Mesenchymal stem cell (in vitro differentiated cells and primary cell): Measurements from ENCODE around the gene PSTPIP1.
A peak's percentile ranks its signal among the peaks of the same experiment; 100 is the strongest.

Experiments used
- DNase-seq: peaks from one replicate; pipeline ENCODE4 v3.0.0-alpha.2; 2013
- H2AFZ ChIP-seq: one replicate; pipeline ENCODE4 v1.6.1; 2013; ENCODE audit warnings: low read depth, mild to moderate bottlenecking, control low read depth, inconsistent platforms, low read length, moderate library complexity
- H2AK5ac ChIP-seq: 2 replicates; pipeline ENCODE4 v1.6.1; 2013; ENCODE audit warnings: low read length, moderate library complexity, mild to moderate bottlenecking, inconsistent platforms; ENCODE audit not compliant: severe bottlenecking
- H2BK120ac ChIP-seq: one replicate; pipeline ENCODE4 v1.6.1; 2013; ENCODE audit warnings: low read depth, mild to moderate bottlenecking, inconsistent platforms, low read length, moderate library complexity
- H2BK12ac ChIP-seq, 2 experiments: one replicate each; pipeline ENCODE4 v1.6.1; 2013; ENCODE audit warnings: inconsistent platforms in 2 of 2, low read length in 2 of 2, mild to moderate bottlenecking in 2 of 2, moderate library complexity in 2 of 2, control low read depth in 1 of 2
- H2BK15ac ChIP-seq: one replicate; pipeline ENCODE4 v1.6.1; 2013; ENCODE audit warnings: mild to moderate bottlenecking, low read depth, inconsistent platforms; ENCODE audit not compliant: poor library complexity, severe bottlenecking
- H2BK5ac ChIP-seq: 2 replicates; pipeline ENCODE4 v1.6.1; 2013; ENCODE audit warnings: low read depth, mild to moderate bottlenecking, low read length, control low read depth, inconsistent platforms; ENCODE audit not compliant: poor library complexity, severe bottlenecking
- H3K14ac ChIP-seq, 2 experiments: one replicate each; pipeline ENCODE4 v1.6.1; 2013; ENCODE audit warnings: inconsistent platforms in 2 of 2, low read length in 2 of 2, control low read depth in 1 of 2, mild to moderate bottlenecking in 1 of 2, moderate library complexity in 1 of 2
- H3K18ac ChIP-seq, 2 experiments: one replicate each; pipeline ENCODE4 v1.6.1; 2013; ENCODE audit warnings: inconsistent platforms in 2 of 2, low read length in 2 of 2, control low read depth in 1 of 2, low read depth in 1 of 2, mild to moderate bottlenecking in 1 of 2
- H3K23ac ChIP-seq, 2 experiments: one replicate each; pipeline ENCODE4 v1.6.1; 2013; ENCODE audit warnings: inconsistent platforms in 2 of 2, low read length in 2 of 2, mild to moderate bottlenecking in 2 of 2, moderate library complexity in 2 of 2, control low read depth in 1 of 2
- H3K27ac ChIP-seq: 2 replicates; pipeline ENCODE4 v1.5.1; 2013; ENCODE audit warnings: mild to moderate bottlenecking, moderate library complexity, low read length, control low read depth, inconsistent platforms; ENCODE audit not compliant: poor library complexity, severe bottlenecking
- H3K27me3 ChIP-seq, 2 experiments: 2 replicates each; pipeline versions ENCODE4 v1.6.1 to v1.7.0; 2013; ENCODE audit warnings: low read length in 2 of 2, mild to moderate bottlenecking in 2 of 2, moderate library complexity in 2 of 2, control low read depth in 1 of 2, inconsistent platforms in 1 of 2; ENCODE audit not compliant: control insufficient read depth in 1 of 2, insufficient read depth in 1 of 2
- H3K36me3 ChIP-seq, 2 experiments: 2 replicates each; pipeline versions ENCODE4 v1.6.1 to v1.7.0; 2013; ENCODE audit warnings: low read length in 2 of 2, control low read depth in 1 of 2, inconsistent platforms in 1 of 2, low read depth in 1 of 2, mild to moderate bottlenecking in 1 of 2; ENCODE audit not compliant: insufficient read depth in 2 of 2, control insufficient read depth in 1 of 2
- H3K4ac ChIP-seq, 2 experiments: one replicate each; pipeline ENCODE4 v1.6.1; 2013; ENCODE audit warnings: inconsistent platforms in 2 of 2, low read length in 2 of 2, mild to moderate bottlenecking in 2 of 2, moderate library complexity in 2 of 2, control low read depth in 1 of 2, low read depth in 1 of 2
- H3K4me1 ChIP-seq: 2 replicates; pipeline ENCODE4 v1.6.1; 2013; ENCODE audit warnings: low read depth, low read length, control low read depth; ENCODE audit not compliant: control insufficient read depth, insufficient read depth
- H3K4me2 ChIP-seq: 2 replicates; pipeline ENCODE4 v1.6.1; 2013; ENCODE audit warnings: low read length, mild to moderate bottlenecking, inconsistent platforms; ENCODE audit not compliant: poor library complexity, severe bottlenecking
- H3K4me3 ChIP-seq, 2 experiments: 2 replicates each; pipeline versions ENCODE4 v1.5.1 to v1.7.0; 2013; ENCODE audit warnings: low read length in 2 of 2, mild to moderate bottlenecking in 2 of 2, control low read depth in 1 of 2, low read depth in 1 of 2; ENCODE audit not compliant: insufficient read depth in 1 of 2
- H3K79me1 ChIP-seq: replicated peaks from 2 replicates; pipeline ENCODE4 v1.6.1; 2013; ENCODE audit warnings: mild to moderate bottlenecking, control low read depth, low read length, inconsistent platforms; ENCODE audit not compliant: poor library complexity, severe bottlenecking
- H3K9ac ChIP-seq: 2 replicates; pipeline ENCODE4 v1.7.0; 2013; ENCODE audit warnings: mild to moderate bottlenecking, low read length, moderate library complexity
- H3K9me3 ChIP-seq: 2 replicates; pipeline ENCODE4 v1.7.0; 2013; ENCODE audit warnings: mild to moderate bottlenecking, low read length; ENCODE audit not compliant: control insufficient read depth
- H4K8ac ChIP-seq: one replicate; pipeline ENCODE4 v1.6.1; 2013; ENCODE audit warnings: inconsistent platforms, mild to moderate bottlenecking, low read length, moderate library complexity
- H4K91ac ChIP-seq: one replicate; pipeline ENCODE4 v1.6.1; 2013; ENCODE audit warnings: mild to moderate bottlenecking, low read length, inconsistent platforms
- WGBS: methylation state at CpG from one replicate; pipeline ENCODE4 v1.1.7; 2013; ENCODE audit warnings: mixed read lengths; 5-methylcytosine and 5-hydroxymethylcytosine counted together

The PSTPIP1 gene

DNA sequence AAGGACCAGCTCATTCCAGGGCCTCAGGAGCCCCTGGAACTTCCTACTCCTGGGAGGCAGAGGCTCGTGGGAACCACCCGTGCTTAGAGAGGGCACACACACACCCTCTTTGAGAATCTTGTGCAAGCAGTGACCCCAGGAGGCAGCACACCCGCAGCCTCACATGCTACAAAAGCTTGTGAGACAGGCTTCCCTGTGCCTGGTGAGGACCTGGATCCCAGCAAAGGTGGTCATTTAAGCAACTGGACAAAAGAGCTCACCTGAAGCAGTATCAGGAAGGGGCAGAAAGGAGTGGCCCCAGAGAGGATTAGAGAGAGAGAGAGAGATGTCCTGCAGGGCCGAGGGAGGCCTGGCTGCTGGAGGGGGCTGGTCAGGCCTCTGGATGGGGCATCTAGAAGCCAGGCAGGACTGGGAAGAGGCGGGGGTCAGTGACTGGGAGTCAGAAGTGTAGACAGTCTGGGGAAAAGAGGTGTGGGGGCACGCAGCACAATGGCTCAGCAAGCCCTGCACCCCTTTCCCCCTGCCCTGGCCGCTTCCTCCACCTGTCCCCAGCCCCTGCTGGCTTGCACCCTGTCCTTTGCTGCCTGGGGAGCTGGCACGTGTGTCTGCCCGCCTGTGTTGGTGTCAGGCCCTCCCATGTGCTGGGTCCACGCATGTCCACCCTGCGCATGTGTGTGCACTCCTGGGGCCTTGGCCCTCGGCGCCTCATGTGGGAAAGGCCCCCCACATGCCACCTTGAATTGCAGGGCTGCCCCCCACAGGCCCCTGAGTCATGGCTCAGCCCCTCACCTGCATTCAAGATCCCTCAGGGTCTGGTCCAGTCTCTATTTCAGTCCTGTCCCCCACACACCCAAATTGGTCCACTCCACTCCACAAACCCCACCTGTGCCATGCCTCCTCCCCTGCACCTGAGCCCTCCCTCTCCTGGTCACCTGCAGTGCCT, 39.1 kb downstream of the PSTPIP1 start:
- Histone ChIP-seq H3K4me1 (peaks cover 39% of the 10 kb centered on the region), H3K14ac (no peak overlapping the region), H3K18ac (no peak overlapping the region), H3K9me3 (no peaks in the 10 kb centered on the region), H3K23ac (no peak overlapping the region), H2BK15ac (no peak overlapping the region), H2AK5ac (no peak overlapping the region), H4K8ac (no peak overlapping the region), H3K27ac (no peak overlapping the region), H3K9ac (no peak overlapping the region), H3K4ac (no peak overlapping the region), H3K4me2 (no peak overlapping the region), H3K79me1 (peaks cover 10% of the 10 kb centered on the region), H2BK120ac (no peak overlapping the region), H2BK5ac (no peak overlapping the region), H3K27me3 (peaks cover 0 to 18% of the 10 kb centered on the region in 2 experiments), H2AFZ (no peak overlapping the region), H3K4me3 (no peak overlapping the region), H4K91ac (no peak overlapping the region), H3K36me3 (peaks cover 9 to 39% of the 10 kb centered on the region in 2 experiments), H2BK12ac (peak overlapping the region in 1 of 2 experiments; percentile 35)
- DNase-seq = no peak
- 84% methylated on average over 12 of the region's 13 CpGs for WGBS

DNA sequence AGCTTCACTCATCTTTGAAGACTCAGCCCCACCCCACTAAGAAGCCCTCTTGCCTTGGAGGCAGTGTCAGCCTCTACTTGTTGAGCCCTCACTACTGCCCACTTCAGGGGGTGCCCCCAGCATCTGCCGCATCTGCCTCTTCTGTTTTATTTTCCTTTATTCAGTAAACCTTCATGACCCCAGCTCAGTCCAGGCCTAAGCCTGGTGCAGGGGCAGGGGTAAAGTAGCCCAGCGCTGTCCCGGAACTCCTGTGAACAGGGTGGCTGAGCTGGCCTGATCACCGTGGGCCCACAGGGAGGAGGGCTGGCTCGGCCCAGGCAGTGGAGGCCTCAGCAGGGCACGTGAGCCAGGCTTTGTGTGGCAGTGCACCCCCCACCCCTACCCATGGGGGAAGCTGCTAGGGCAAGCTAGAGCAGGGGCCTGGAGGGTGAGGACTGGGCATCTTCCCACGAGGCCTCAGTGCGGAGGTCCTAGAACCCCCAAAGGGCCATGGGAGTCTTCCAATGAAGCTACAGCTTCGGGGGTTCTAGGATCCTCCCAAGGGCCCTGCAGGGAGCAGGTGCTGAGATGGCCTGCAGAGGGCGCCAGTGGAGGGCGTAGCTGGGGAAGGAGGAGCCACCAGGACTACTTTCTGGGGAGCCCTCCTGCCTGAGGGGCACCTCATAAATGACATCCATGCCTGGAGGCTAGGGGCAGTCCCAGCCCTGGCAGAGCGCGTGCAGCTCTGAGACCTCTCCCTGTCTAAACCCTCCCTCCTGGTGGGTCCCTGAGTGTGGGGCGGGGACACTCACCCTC, 40.0 kb downstream of the PSTPIP1 start:
- peaks cover 38% of the 10 kb centered on the region for H3K4me1 ChIP-seq
- no peak overlapping the region for H2AFZ ChIP-seq
- H3K18ac ChIP-seq = peak overlapping the region in 1 of 2 experiments; percentile 59
- no peaks in the 10 kb centered on the region for H3K9me3 ChIP-seq
- peaks cover 9 to 39% of the 10 kb centered on the region in 2 experiments for H3K36me3 ChIP-seq
- H2AK5ac ChIP-seq = no peak overlapping the region
- H4K8ac ChIP-seq = peak overlapping the region; percentile 12
- 75% methylated on average over 14 of the region's 14 CpGs for WGBS
- H3K27ac ChIP-seq = no peak overlapping the region
- no peak overlapping the region for H2BK15ac ChIP-seq
- H4K91ac ChIP-seq = no peak overlapping the region
- no peak overlapping the region for H2BK120ac ChIP-seq
- no peak overlapping the region for H3K23ac ChIP-seq
- peak overlapping the region in 1 of 2 experiments; percentile 35 for H2BK12ac ChIP-seq
- H3K27me3 ChIP-seq = peaks cover 0 to 9% of the 10 kb centered on the region in 2 experiments
- H3K4me3 ChIP-seq = no peak overlapping the region
- no peak overlapping the region for H3K4me2 ChIP-seq
- no peak overlapping the region for H2BK5ac ChIP-seq
- no peak for DNase-seq
- H3K9ac ChIP-seq = no peak overlapping the region
- peaks cover 10% of the 10 kb centered on the region for H3K79me1 ChIP-seq
- no peak overlapping the region for H3K4ac ChIP-seq
- peak overlapping the region in 1 of 2 experiments; percentile 80 for H3K14ac ChIP-seq

DNA sequence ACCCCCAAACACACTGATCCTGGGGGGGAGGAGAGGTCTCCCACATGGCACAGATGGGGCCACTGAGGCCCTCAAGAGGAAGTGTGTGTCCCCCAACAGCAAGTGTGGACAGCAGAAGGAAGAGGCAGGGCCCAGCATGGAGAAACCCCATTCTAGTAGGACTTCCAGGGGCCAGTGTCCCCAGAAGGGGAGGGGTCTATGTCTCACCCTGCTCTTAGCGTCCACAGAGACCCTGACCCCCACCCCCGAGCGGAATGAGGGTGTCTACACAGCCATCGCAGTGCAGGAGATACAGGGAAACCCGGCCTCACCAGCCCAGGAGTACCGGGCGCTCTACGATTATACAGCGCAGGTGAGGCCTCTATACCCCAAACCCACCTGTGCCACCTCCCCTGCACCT, 40.7 kb downstream of the PSTPIP1 start:
- Histone ChIP-seq H3K27me3 (peaks cover 0 to 5% of the 10 kb centered on the region in 2 experiments), H4K8ac (no peak overlapping the region), H3K36me3 (peaks cover 9 to 39% of the 10 kb centered on the region in 2 experiments), H2AFZ (no peak overlapping the region), H2BK15ac (no peak overlapping the region), H3K14ac (no peak overlapping the region), H2BK12ac (no peak overlapping the region), H3K18ac (peak overlapping the region in 1 of 2 experiments; percentile 59), H3K4me2 (no peak overlapping the region), H3K79me1 (peaks cover 10% of the 10 kb centered on the region), H3K4me1 (peaks cover 31% of the 10 kb centered on the region), H3K27ac (no peak overlapping the region), H3K4me3 (no peak overlapping the region), H2BK120ac (no peak overlapping the region), H3K9me3 (no peaks in the 10 kb centered on the region), H3K9ac (no peak overlapping the region), H3K4ac (no peak overlapping the region), H3K23ac (no peak overlapping the region), H4K91ac (no peak overlapping the region), H2AK5ac (no peak overlapping the region), H2BK5ac (no peak overlapping the region)
- no peak for DNase-seq
- 95% methylated on average over 9 of the region's 9 CpGs for WGBS

DNA sequence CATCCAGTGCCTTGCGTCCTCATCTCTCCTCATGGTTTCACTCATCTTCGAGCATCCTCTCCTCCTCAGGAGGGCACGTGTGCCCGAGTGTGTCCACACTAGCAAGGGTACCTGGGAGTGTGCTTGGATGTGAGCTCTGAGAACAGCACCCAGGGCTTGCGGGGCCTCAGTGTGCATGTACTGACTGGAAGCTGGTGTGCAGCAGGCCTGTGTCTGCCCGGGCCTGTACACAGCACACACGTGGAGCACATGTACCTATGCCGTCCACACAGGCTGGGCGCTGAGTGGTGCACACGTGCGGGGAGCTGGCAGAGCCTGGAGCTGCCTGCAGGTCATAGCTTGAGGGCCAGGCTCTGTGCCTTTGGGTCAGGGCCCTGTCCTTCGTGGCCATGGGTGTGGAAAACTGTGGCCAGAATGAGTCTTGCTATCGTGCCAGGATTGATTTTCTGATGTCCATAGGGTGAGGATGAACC, 41.1 kb downstream of the PSTPIP1 start:
- no peak overlapping the region for H3K9ac ChIP-seq
- H3K4ac ChIP-seq = no peak overlapping the region
- no peak overlapping the region for H3K14ac ChIP-seq
- H3K79me1 ChIP-seq = peaks cover 10% of the 10 kb centered on the region
- H3K4me2 ChIP-seq = no peak overlapping the region
- H4K8ac ChIP-seq = no peak overlapping the region
- H3K36me3 ChIP-seq = peaks cover 9 to 39% of the 10 kb centered on the region in 2 experiments
- no peak overlapping the region for H2AFZ ChIP-seq
- H4K91ac ChIP-seq = no peak overlapping the region
- no peak overlapping the region for H3K18ac ChIP-seq
- no peaks in the 10 kb centered on the region for H3K9me3 ChIP-seq
- H2BK5ac ChIP-seq = no peak overlapping the region
- no peak overlapping the region for H3K23ac ChIP-seq
- H2BK15ac ChIP-seq = no peak overlapping the region
- WGBS = 94% methylated on average over 13 of the region's 13 CpGs
- H2BK12ac ChIP-seq = no peak overlapping the region
- DNase-seq = no peak
- H2BK120ac ChIP-seq = no peak overlapping the region
- no peak overlapping the region for H2AK5ac ChIP-seq
- H3K27me3 ChIP-seq = peaks cover 0 to 3% of the 10 kb centered on the region in 2 experiments
- H3K27ac ChIP-seq = no peak overlapping the region
- H3K4me3 ChIP-seq = no peak overlapping the region
- H3K4me1 ChIP-seq = peaks cover 26% of the 10 kb centered on the region
